DND-41 (cell line): ENCODE data around the gene FAM161B.

Experiments
- ATAC-seq: fragments of 200-7000 bp; cut with Tn5 transposase; 3 replicates; pipeline ENCODE4 v1.9.1; 2021; ENCODE audit warnings: low read depth; ENCODE audit not compliant: insufficient read depth
- DNase-seq: peaks from one replicate; pipeline ENCODE4 v3.0.0-alpha.2; 2020
- H2AFZ ChIP-seq: 2 replicates; pipeline ENCODE4 v1.6.0; 2012; ENCODE audit warnings: low read depth, low read length
- H3K27ac ChIP-seq: 2 replicates; pipeline ENCODE4 v1.5.1; 2012; ENCODE audit warnings: low read length, inconsistent platforms
- H3K27me3 ChIP-seq: fragments of 200-600 bp; sonication (generic); 2 replicates; pipeline ENCODE4 v1.6.0; 2012; ENCODE audit warnings: low read length, mild to moderate bottlenecking, inconsistent platforms; ENCODE audit not compliant: insufficient read depth, poor library complexity
- H3K36me3 ChIP-seq: 2 replicates; pipeline ENCODE4 v1.5.1; 2012; ENCODE audit warnings: low read length, inconsistent platforms; ENCODE audit not compliant: insufficient read depth
- H3K4me1 ChIP-seq: 2 replicates; pipeline ENCODE4 v1.5.1; 2012; ENCODE audit warnings: mild to moderate bottlenecking, low read length; ENCODE audit not compliant: insufficient read depth
- H3K4me2 ChIP-seq: 2 replicates; pipeline ENCODE4 v1.6.0; 2012; ENCODE audit warnings: mild to moderate bottlenecking, moderate library complexity, low read length, inconsistent platforms; ENCODE audit not compliant: insufficient read depth
- H3K4me3 ChIP-seq, 2 experiments: fragments of 200-600 bp in 1 of 2; shearing (Covaris generic) in 1 of 2; 2 replicates each; pipeline ENCODE4 v1.5.1; 2012 to 2016; ENCODE audit warnings: inconsistent platforms in 2 of 2, low read length in 2 of 2, mild to moderate bottlenecking in 2 of 2, low read depth in 1 of 2, moderate library complexity in 1 of 2
- H3K79me2 ChIP-seq: 2 replicates; pipeline ENCODE4 v1.6.0; 2012; ENCODE audit warnings: low read length, inconsistent platforms; ENCODE audit not compliant: insufficient read depth
- H3K9ac ChIP-seq: 2 replicates; pipeline ENCODE4 v1.6.0; 2012; ENCODE audit warnings: low read depth, mild to moderate bottlenecking, inconsistent platforms, low read length, moderate library complexity
- H3K9me3 ChIP-seq: 2 replicates; pipeline ENCODE4 v1.5.1; 2012; ENCODE audit warnings: low read length, moderate library complexity, mild to moderate bottlenecking, inconsistent platforms; ENCODE audit not compliant: insufficient read depth, severe bottlenecking
- H4K20me1 ChIP-seq: 2 replicates; pipeline ENCODE4 v1.6.0; 2012; ENCODE audit warnings: low read length; ENCODE audit not compliant: insufficient read depth
- CTCF ChIP-seq: IDR thresholded peaks from 2 replicates; pipeline ENCODE4 v1.5.1; 2012; ENCODE audit warnings: borderline replicate concordance, low read length, moderate library complexity, mild to moderate bottlenecking; ENCODE audit not compliant: poor library complexity, severe bottlenecking; ENCODE audit errors: extremely low read depth
- EZH2 ChIP-seq: IDR thresholded peaks from 3 replicates; pipeline ENCODE4 v1.6.1; 2012; ENCODE audit warnings: borderline replicate concordance, low read depth, mild to moderate bottlenecking, moderate library complexity, low read length, inconsistent platforms; ENCODE audit not compliant: severe bottlenecking

The FAM161B gene

GRCh38 chr14:73976125-73976524, 26.2 kb upstream of the FAM161B start:
- H3K4me2 ChIP-seq: no peak overlapping the region
- no peak overlapping the region for H3K27ac ChIP-seq
- H3K4me1 ChIP-seq: no peaks in the 10 kb centered on the region
- no peaks in the 10 kb centered on the region for H3K9me3 ChIP-seq
- H2AFZ ChIP-seq: no peak overlapping the region
- no peaks in the 10 kb centered on the region for H3K27me3 ChIP-seq
- H3K9ac ChIP-seq: no peak overlapping the region
- H4K20me1 ChIP-seq: no peaks in the 10 kb centered on the region
- no peaks in the 10 kb centered on the region for H3K79me2 ChIP-seq
- DNase-seq: no peak
- no peak overlapping the region for H3K4me3 ChIP-seq
- peaks cover 37% of the 10 kb centered on the region for H3K36me3 ChIP-seq
- TF ChIP-seq CTCF (no peak), EZH2 (no peak)
- no peak for ATAC-seq

- ATAC-seq (no peak), DNase-seq (no peak)
- peaks cover 49% of the 10 kb centered on the region for H3K36me3 ChIP-seq
- no peak overlapping the region for H3K4me3 ChIP-seq
- H3K27me3 ChIP-seq: no peaks in the 10 kb centered on the region
- no peaks in the 10 kb centered on the region for H3K79me2 ChIP-seq
- no peaks in the 10 kb centered on the region for H3K4me1 ChIP-seq
- H2AFZ ChIP-seq: no peak overlapping the region
- H4K20me1 ChIP-seq: no peaks in the 10 kb centered on the region
- no peak for TF ChIP-seq EZH2
- TF ChIP-seq CTCF: no peak
- no peak overlapping the region for H3K9ac ChIP-seq
- H3K9me3 ChIP-seq: no peaks in the 10 kb centered on the region
- H3K27ac ChIP-seq: no peak overlapping the region
- H3K4me2 ChIP-seq: no peak overlapping the region
Measured at GRCh38 chr14:73973497-73973896, 23.6 kb upstream of the FAM161B start.

- Histone ChIP-seq H3K36me3 (peaks cover 44% of the 10 kb centered on the region), H3K9me3 (no peaks in the 10 kb centered on the region), H3K4me2 (no peak overlapping the region), H3K4me3 (no peak overlapping the region), H2AFZ (no peak overlapping the region), H4K20me1 (no peaks in the 10 kb centered on the region), H3K79me2 (no peaks in the 10 kb centered on the region), H3K4me1 (no peaks in the 10 kb centered on the region), H3K9ac (no peak overlapping the region), H3K27me3 (no peaks in the 10 kb centered on the region), H3K27ac (no peak overlapping the region)
- TF ChIP-seq CTCF: no peak
- TF ChIP-seq EZH2: no peak
- no peak for ATAC-seq
- DNase-seq: no peak
Measured at GRCh38 chr14:73968885-73969284, 19.0 kb upstream of the FAM161B start.

- H4K20me1 ChIP-seq: no peaks in the 10 kb centered on the region
- H3K27ac ChIP-seq: no peak overlapping the region
- H2AFZ ChIP-seq: no peak overlapping the region
- ATAC-seq (no peak), DNase-seq (no peak)
- TF ChIP-seq EZH2 (no peak), CTCF (no peak)
- no peaks in the 10 kb centered on the region for H3K4me1 ChIP-seq
- H3K79me2 ChIP-seq: no peaks in the 10 kb centered on the region
- H3K4me2 ChIP-seq: no peak overlapping the region
- no peaks in the 10 kb centered on the region for H3K9me3 ChIP-seq
- no peak overlapping the region for H3K4me3 ChIP-seq
- H3K27me3 ChIP-seq: no peaks in the 10 kb centered on the region
- peaks cover 61% of the 10 kb centered on the region for H3K36me3 ChIP-seq
- H3K9ac ChIP-seq: no peak overlapping the region
Measured at GRCh38 chr14:73965216-73965615, 15.3 kb upstream of the FAM161B start.
